HL-60 (cell line): ENCODE data around the gene NIPA2.

ENCODE experiments used
- DNase-seq, 2 experiments: peaks; one replicate each; pipeline ENCODE4 v3.0.0-alpha.2; 2010 to 2020; ENCODE audit warnings: low read depth in 1 of 2, low spot score in 1 of 2
- H3K27ac ChIP-seq: fragments of 250-450 bp; sonication (Bioruptor Pico); replicated peaks from 2 replicates; pipeline ENCODE4 v1.5.1; 2020; ENCODE audit warnings: mild to moderate bottlenecking, moderate library complexity
- H3K27me3 ChIP-seq: fragments of 250-450 bp; sonication (Bioruptor Pico); 2 replicates; pipeline ENCODE4 v1.5.1; 2021; ENCODE audit warnings: mild to moderate bottlenecking, moderate library complexity; ENCODE audit not compliant: insufficient read depth, poor library complexity, severe bottlenecking
- H3K4me3 ChIP-seq: replicated peaks from 2 replicates; pipeline ENCODE4 v1.5.1; 2011; ENCODE audit warnings: mild to moderate bottlenecking, control low read depth, low read length; ENCODE audit not compliant: insufficient read depth
- CTCF ChIP-seq: IDR thresholded peaks from one replicate; pipeline ENCODE4 v1.5.1; 2011; ENCODE audit warnings: low read length, control low read depth, inconsistent platforms; ENCODE audit not compliant: insufficient read depth
- GABPA ChIP-seq: IDR thresholded peaks from 2 replicates; pipeline ENCODE4 v1.6.1; 2012; ENCODE audit warnings: low read depth
- POLR2AphosphoS5 ChIP-seq: IDR thresholded peaks from 2 replicates; pipeline ENCODE4 v1.6.1; 2012; ENCODE audit warnings: low read depth
- REST ChIP-seq: IDR thresholded peaks from 2 replicates; pipeline ENCODE4 v1.6.1; 2012; ENCODE audit warnings: low read depth; ENCODE audit not compliant: insufficient replicate concordance
- SPI1 ChIP-seq: IDR thresholded peaks from 2 replicates; pipeline ENCODE4 v1.6.1; 2012; ENCODE audit warnings: low read depth, mild to moderate bottlenecking, borderline replicate concordance

NIPA2 gene

GRCh38 chr15:22855791-22856190 lies 17.3 kb downstream of the NIPA2 start:
- no peak for TF ChIP-seq SPI1
- no peak for TF ChIP-seq REST
- no peak for TF ChIP-seq POLR2AphosphoS5
- no peak for TF ChIP-seq CTCF
- TF ChIP-seq GABPA, result no peak
- DNase-seq, result no peak
- H3K27ac ChIP-seq, result no peak overlapping the region

GRCh38 chr15:22856659-22857058 lies 18.2 kb downstream of the NIPA2 start:
- H3K27ac ChIP-seq, result no peak overlapping the region
- DNase-seq, result no peak
- H3K27me3 ChIP-seq, result no peaks in the 10 kb centered on the region
- H3K4me3 ChIP-seq, result no peak overlapping the region
- TF ChIP-seq POLR2AphosphoS5 (no peak), REST (no peak), GABPA (no peak), CTCF (no peak), SPI1 (no peak)

More at GRCh38 chr15:22855791-22856190, 17.3 kb downstream of the NIPA2 start:
- Histone ChIP-seq H3K4me3 (no peak overlapping the region), H3K27me3 (no peaks in the 10 kb centered on the region)

GRCh38 chr15:22861161-22861560 lies 22.7 kb downstream of the NIPA2 start:
- Histone ChIP-seq H3K4me3 (no peak overlapping the region), H3K27me3 (no peaks in the 10 kb centered on the region), H3K27ac (no peak overlapping the region)
- DNase-seq, result no peak
- TF ChIP-seq POLR2AphosphoS5 (no peak), REST (no peak), CTCF (no peak), GABPA (no peak), SPI1 (no peak)
